Lower leg skin (tissue), 3 donors: Measurements from ENCODE around the gene NDUFS4.

Experiments used
- CTCF ChIP-seq, 3 donors: fragments of 450-650 bp; IDR thresholded peaks; one replicate each; pipeline ENCODE4 v1.5.1; 2016; ENCODE audit warnings: antibody characterized with exemption in 3 of 3, mild to moderate bottlenecking in 3 of 3, moderate library complexity in 2 of 3
- POLR2A ChIP-seq, 2 donors: fragments of 450-650 bp; IDR thresholded peaks; one replicate each; pipeline ENCODE4 v1.6.1; 2016 to 2017; ENCODE audit warnings: antibody characterized with exemption in 2 of 2, mild to moderate bottlenecking in 1 of 2, moderate library complexity in 1 of 2

GRCh38 chr5:53590759-53591158, 30.3 kb downstream of the NDUFS4 start:
- TF ChIP-seq CTCF (IDR thresholded peaks at IDR 0.05) (no peak), POLR2A (IDR thresholded peaks at IDR 0.05) (no peak)
